ENCODE measurements around the gene PRICKLE1.
"Not testable (repeated sequence)": the region's sequence is repeated elsewhere in the genome, so short reads cannot be mapped to it uniquely, and the experiment has no call there.

PRICKLE1 gene

GRCh38 chr12:42556917-42557316, 32.6 kb downstream of the PRICKLE1 start:
- no peak for DNase-seq (ENCODE audit: low read depth in 2 of 2)

GRCh38 chr12:42552822-42553221, 36.7 kb downstream of the PRICKLE1 start:
- no peak for DNase-seq (ENCODE audit: low read depth in 2 of 2)

- no peak for DNase-seq (ENCODE audit: low read depth in 2 of 2)
These were observed 38.7 kb downstream of the PRICKLE1 start for GRCh38 chr12:42550800-42551199.

GRCh38 chr12:42546709-42547108, 42.8 kb downstream of the PRICKLE1 start:
- no peak for DNase-seq (ENCODE audit: low read depth in 2 of 2)

GRCh38 chr12:42541965-42542364, 47.6 kb downstream of the PRICKLE1 start:
- no peak for DNase-seq (ENCODE audit: low read depth in 2 of 2)

GRCh38 chr12:42541308-42541707, 48.2 kb downstream of the PRICKLE1 start:
- DNase-seq (ENCODE audit: low read depth in 2 of 2): not testable (repeated sequence)

GRCh38 chr12:42539696-42540095, 49.9 kb downstream of the PRICKLE1 start:
- DNase-seq (ENCODE audit: low read depth in 2 of 2): no peak

- DNase-seq (ENCODE audit: low read depth in 2 of 2): no peak
These were observed 51.3 kb downstream of the PRICKLE1 start for GRCh38 chr12:42538203-42538602.

- DNase-seq (ENCODE audit: low read depth in 2 of 2): no peak
These were observed 55.2 kb downstream of the PRICKLE1 start for GRCh38 chr12:42534184-42534838.

GRCh38 chr12:42530284-42530683, 59.3 kb downstream of the PRICKLE1 start:
- DNase-seq (ENCODE audit: low read depth in 2 of 2): no peak

- DNase-seq (ENCODE audit: low read depth in 2 of 2): no peak
These were observed 64.1 kb downstream of the PRICKLE1 start for GRCh38 chr12:42525444-42525843.

GRCh38 chr12:42524716-42525115, 64.8 kb downstream of the PRICKLE1 start:
- no peak for DNase-seq (ENCODE audit: low read depth in 2 of 2)

- DNase-seq (ENCODE audit: low read depth in 2 of 2): no peak
These were observed 73.0 kb downstream of the PRICKLE1 start for GRCh38 chr12:42516573-42516972.

- no peak for DNase-seq (ENCODE audit: low read depth in 2 of 2)
These were observed 77.9 kb downstream of the PRICKLE1 start for GRCh38 chr12:42511656-42512055.

- no peak for DNase-seq (ENCODE audit: low read depth in 2 of 2)
These were observed 78.7 kb downstream of the PRICKLE1 start for GRCh38 chr12:42510823-42511222.

GRCh38 chr12:42508913-42509460, 80.6 kb downstream of the PRICKLE1 start:
- no peak for DNase-seq (ENCODE audit: low read depth in 2 of 2)

GRCh38 chr12:42507565-42507964, 82.0 kb downstream of the PRICKLE1 start:
- DNase-seq (ENCODE audit: low read depth in 2 of 2): no peak

GRCh38 chr12:42507081-42507480, 82.5 kb downstream of the PRICKLE1 start:
- DNase-seq (ENCODE audit: low read depth in 2 of 2): no peak

GRCh38 chr12:42504049-42504448, 85.5 kb downstream of the PRICKLE1 start:
- no peak for DNase-seq (ENCODE audit: low read depth in 2 of 2)

GRCh38 chr12:42502682-42503081, 86.9 kb downstream of the PRICKLE1 start:
- DNase-seq (ENCODE audit: low read depth in 2 of 2): no peak

- DNase-seq (ENCODE audit: low read depth in 2 of 2): no peak
These were observed 90.8 kb downstream of the PRICKLE1 start for GRCh38 chr12:42498549-42499247.

- DNase-seq (ENCODE audit: low read depth in 2 of 2): no peak
These were observed 92.7 kb downstream of the PRICKLE1 start for GRCh38 chr12:42496886-42497285.

GRCh38 chr12:42495244-42495643, 94.3 kb downstream of the PRICKLE1 start:
- no peak for DNase-seq (ENCODE audit: low read depth in 2 of 2)

All from activated CD4-positive, alpha-beta T cell treated with anti-CD3 and anti-CD28 coated beads for 24 hours (primary cell).